ENCODE data around the gene TNC.
"Not testable (repeated sequence)": the region's sequence is repeated elsewhere in the genome, so short reads cannot be mapped to it uniquely, and the experiment has no call there.

Gene TNC

GRCh38 chr9:115132648-115133047 lies 14.7 kb upstream of the TNC start:
- Histone ChIP-seq H3K4me2 (ENCODE audit: low read length) (no peak overlapping the region), H3K9ac (no peak overlapping the region), H3K36me3 (ENCODE audit: control insufficient read depth, insufficient read depth, low read length) (no peaks in the 10 kb centered on the region), H3K4me3 (ENCODE audit: low read depth, low read length) (no peak overlapping the region), H3K79me2 (no peaks in the 10 kb centered on the region), H2AFZ (no peak overlapping the region), H3K4me1 (no peaks in the 10 kb centered on the region), H3K27ac (no peak overlapping the region), H3K27me3 (ENCODE audit: control insufficient read depth, insufficient read depth, low read length) (no peaks in the 10 kb centered on the region), H3K9me3 (ENCODE audit: control insufficient read depth, low read length) (no peaks in the 10 kb centered on the region)
- no peak for TF ChIP-seq CTCF (IDR thresholded peaks at IDR 0.05)

- H3K36me3 ChIP-seq (ENCODE audit: control insufficient read depth, insufficient read depth, low read length) = no peaks in the 10 kb centered on the region
- H3K4me1 ChIP-seq = no peaks in the 10 kb centered on the region
- TF ChIP-seq CTCF (IDR thresholded peaks at IDR 0.05) = no peak
- H3K9ac ChIP-seq = no peak overlapping the region
- no peak overlapping the region for H3K27ac ChIP-seq
- H3K4me3 ChIP-seq (ENCODE audit: low read depth, low read length) = no peak overlapping the region
- H3K9me3 ChIP-seq (ENCODE audit: control insufficient read depth, low read length) = no peaks in the 10 kb centered on the region
- H3K79me2 ChIP-seq = no peaks in the 10 kb centered on the region
- H2AFZ ChIP-seq = no peak overlapping the region
- H3K27me3 ChIP-seq (ENCODE audit: control insufficient read depth, insufficient read depth, low read length) = no peaks in the 10 kb centered on the region
- no peak overlapping the region for H3K4me2 ChIP-seq (ENCODE audit: low read length)
These were observed 12.2 kb upstream of the TNC start for GRCh38 chr9:115130176-115130575.

- H3K36me3 ChIP-seq (ENCODE audit: control insufficient read depth, insufficient read depth, low read length); H3K27ac ChIP-seq; H3K27me3 ChIP-seq (ENCODE audit: control insufficient read depth, insufficient read depth, low read length); H2AFZ ChIP-seq; H3K9me3 ChIP-seq (ENCODE audit: control insufficient read depth, low read length); H3K4me3 ChIP-seq (ENCODE audit: low read depth, low read length); H3K79me2 ChIP-seq; H3K4me2 ChIP-seq (ENCODE audit: low read length); H3K9ac ChIP-seq; H3K4me1 ChIP-seq: not testable (repeated sequence)
These were observed 10.8 kb upstream of the TNC start for GRCh38 chr9:115128726-115129125.

- H3K4me3 ChIP-seq (ENCODE audit: low read depth, low read length) = no peak overlapping the region
- H3K36me3 ChIP-seq (ENCODE audit: control insufficient read depth, insufficient read depth, low read length) = no peaks in the 10 kb centered on the region
- H3K27ac ChIP-seq = no peak overlapping the region
- no peaks in the 10 kb centered on the region for H3K4me1 ChIP-seq
- no peaks in the 10 kb centered on the region for H3K79me2 ChIP-seq
- no peak overlapping the region for H3K9ac ChIP-seq
- H3K4me2 ChIP-seq (ENCODE audit: low read length) = no peak overlapping the region
- no peaks in the 10 kb centered on the region for H3K9me3 ChIP-seq (ENCODE audit: control insufficient read depth, low read length)
- no peaks in the 10 kb centered on the region for H3K27me3 ChIP-seq (ENCODE audit: control insufficient read depth, insufficient read depth, low read length)
- TF ChIP-seq CTCF (IDR thresholded peaks at IDR 0.05) = no peak
- H2AFZ ChIP-seq = no peak overlapping the region
These were observed 9.3 kb upstream of the TNC start for GRCh38 chr9:115127191-115127817.

GRCh38 chr9:115126404-115126803 lies 8.4 kb upstream of the TNC start:
- Histone ChIP-seq H3K27ac (no peak overlapping the region), H3K27me3 (ENCODE audit: control insufficient read depth, insufficient read depth, low read length) (no peaks in the 10 kb centered on the region), H3K9ac (no peak overlapping the region), H2AFZ (no peak overlapping the region), H3K4me2 (ENCODE audit: low read length) (no peak overlapping the region), H3K79me2 (no peaks in the 10 kb centered on the region), H3K36me3 (ENCODE audit: control insufficient read depth, insufficient read depth, low read length) (no peaks in the 10 kb centered on the region), H3K4me3 (ENCODE audit: low read depth, low read length) (no peak overlapping the region), H3K4me1 (no peaks in the 10 kb centered on the region), H3K9me3 (ENCODE audit: control insufficient read depth, low read length) (no peaks in the 10 kb centered on the region)
- no peak for TF ChIP-seq CTCF (IDR thresholded peaks at IDR 0.05)

Data from parathyroid adenoma (tissue), 2 donors.